Measurements from ENCODE around the gene SLC49A3. TPM values are rescaled to one million over a fixed set of nuclear protein-coding genes. Genes with fewer than 3 reads are reported as not detected.

SLC49A3 gene
- total and polyA plus RNA-seq, 2 of the 13 experiments (the other 11 are each of a cell fraction or from before 2014, with no cell fraction given), result 0.07 to 0.17 TPM

- TF ChIP-seq ZSCAN30 (CRISPR knock-in tag; IDR thresholded peaks at IDR 0.05) (no peak), MYPOP (CRISPR knock-in tag; IDR thresholded peaks at IDR 0.05) (no peak), SIX4 (CRISPR knock-in tag; IDR thresholded peaks at IDR 0.05) (no peak), ZNF446 (CRISPR knock-in tag; IDR thresholded peaks at IDR 0.05) (no peak), ZNF281 (CRISPR knock-in tag; IDR thresholded peaks at IDR 0.05; ENCODE audit: borderline replicate concordance) (no peak), ZNF598 (CRISPR knock-in tag; IDR thresholded peaks at IDR 0.05; ENCODE audit: borderline replicate concordance) (no peak), SATB2 (CRISPR knock-in tag; IDR thresholded peaks at IDR 0.05) (no peak), THAP8 (CRISPR knock-in tag; IDR thresholded peaks at IDR 0.05; ENCODE audit: borderline replicate concordance) (no peak), CTCF (CRISPR knock-in tag; IDR thresholded peaks at IDR 0.05) (no peak), ARID2 (CRISPR knock-in tag; IDR thresholded peaks at IDR 0.05; ENCODE audit: borderline replicate concordance) (no peak), E2F1 (CRISPR knock-in tag; IDR thresholded peaks at IDR 0.05) (no peak), ZMYM3 (CRISPR knock-in tag; IDR thresholded peaks at IDR 0.05) (0 out of 2 replicates have a peak, but pooled peaks have one; percentile 11), GLMP (CRISPR knock-in tag; IDR thresholded peaks at IDR 0.05; ENCODE audit: borderline replicate concordance) (no peak), ZNF660 (CRISPR knock-in tag; IDR thresholded peaks at IDR 0.05; ENCODE audit: borderline replicate concordance, low read depth) (no peak), ZNF484 (CRISPR knock-in tag; IDR thresholded peaks at IDR 0.05; ENCODE audit: borderline replicate concordance, low read depth) (no peak), CBX5 (CRISPR knock-in tag; IDR thresholded peaks at IDR 0.05; ENCODE audit: borderline replicate concordance) (no peak), ZNF256 (CRISPR knock-in tag; conservative IDR thresholded peaks at IDR 0.05) (no peak)
Measured at GRCh38 chr4:658681-659667, 30.0 kb downstream of the SLC49A3 start (continued).
